HEK293T (cell line): ENCODE results near the gene TMEM151B.

ENCODE experiments used
- CTCF ChIA-PET: fragments of 350-600 bp; formaldehyde crosslinking; extraction: SDS; loops from one replicate; lab custom pipeline; 2021; ENCODE audit warnings: antibody characterized with exemption, inconsistent platforms; lab: Yijun Ruan, JAX
- POLR2A ChIA-PET: fragments of 350-600 bp; formaldehyde crosslinking; extraction: SDS; loops from one replicate; lab custom pipeline; 2020; ENCODE audit warnings: antibody characterized with exemption, inconsistent platforms; lab: Yijun Ruan, JAX
- DNase-seq: peaks from one replicate; pipeline ENCODE4 v3.0.0; 2012; ENCODE audit warnings: mixed read lengths; ENCODE audit errors: extremely low spot score
- ARNT ChIP-seq: fragments of 450-650 bp; IDR thresholded peaks from 2 replicates; pipeline ENCODE4 v1.6.1; 2017; ENCODE audit warnings: mild to moderate bottlenecking
- BHLHE40 ChIP-seq: fragments of 450-650 bp; IDR thresholded peaks from 2 replicates; pipeline ENCODE4 v1.6.1; 2016; ENCODE audit warnings: mild to moderate bottlenecking, moderate library complexity, borderline replicate concordance
- CTBP1 ChIP-seq: fragments of 450-650 bp; IDR thresholded peaks from 2 replicates; pipeline ENCODE4 v1.6.1; 2016; ENCODE audit warnings: borderline replicate concordance
- ELF4 ChIP-seq: fragments of 450-650 bp; IDR thresholded peaks from 2 replicates; pipeline ENCODE4 v1.6.1; 2017; ENCODE audit warnings: antibody characterized with exemption
- FOXA1 ChIP-seq: fragments of 450-650 bp; IDR thresholded peaks from 2 replicates; pipeline ENCODE4 v1.6.1; 2016; ENCODE audit warnings: mild to moderate bottlenecking
- FOXK2 ChIP-seq: fragments of 450-650 bp; IDR thresholded peaks from 2 replicates; pipeline ENCODE4 v1.6.1; 2016; ENCODE audit warnings: mild to moderate bottlenecking
- FOXM1 ChIP-seq: fragments of 450-650 bp; IDR thresholded peaks from 2 replicates; pipeline ENCODE4 v1.6.1; 2017; ENCODE audit warnings: mild to moderate bottlenecking, borderline replicate concordance
- HDGF ChIP-seq: fragments of 450-650 bp; IDR thresholded peaks from 2 replicates; pipeline ENCODE4 v1.6.1; 2017; ENCODE audit warnings: antibody characterized with exemption, borderline replicate concordance
- L3MBTL2 ChIP-seq: fragments of 450-650 bp; conservative IDR thresholded peaks from 2 replicates; pipeline ENCODE4 v1.6.1; 2016; ENCODE audit warnings: mild to moderate bottlenecking
- LEF1 ChIP-seq: fragments of 450-650 bp; IDR thresholded peaks from 2 replicates; pipeline ENCODE4 v1.6.1; 2017; ENCODE audit warnings: mild to moderate bottlenecking, borderline replicate concordance
- NFRKB ChIP-seq: fragments of 450-650 bp; IDR thresholded peaks from 2 replicates; pipeline ENCODE4 v1.6.1; 2016; ENCODE audit warnings: mild to moderate bottlenecking, moderate library complexity
- PKNOX1 ChIP-seq: fragments of 450-650 bp; IDR thresholded peaks from 2 replicates; pipeline ENCODE4 v1.6.1; 2016
- SP1 ChIP-seq: fragments of 450-650 bp; IDR thresholded peaks from 2 replicates; pipeline ENCODE4 v1.6.1; 2017
- SUZ12 ChIP-seq: fragments of 450-650 bp; IDR thresholded peaks from 2 replicates; pipeline ENCODE4 v1.6.1; 2016; ENCODE audit warnings: mild to moderate bottlenecking
- TARDBP ChIP-seq: fragments of 450-650 bp; IDR thresholded peaks from 2 replicates; pipeline ENCODE4 v1.6.1; 2016
- ZNF384 ChIP-seq: fragments of 450-650 bp; IDR thresholded peaks from 2 replicates; pipeline ENCODE4 v1.6.1; 2016

TMEM151B gene

DNA sequence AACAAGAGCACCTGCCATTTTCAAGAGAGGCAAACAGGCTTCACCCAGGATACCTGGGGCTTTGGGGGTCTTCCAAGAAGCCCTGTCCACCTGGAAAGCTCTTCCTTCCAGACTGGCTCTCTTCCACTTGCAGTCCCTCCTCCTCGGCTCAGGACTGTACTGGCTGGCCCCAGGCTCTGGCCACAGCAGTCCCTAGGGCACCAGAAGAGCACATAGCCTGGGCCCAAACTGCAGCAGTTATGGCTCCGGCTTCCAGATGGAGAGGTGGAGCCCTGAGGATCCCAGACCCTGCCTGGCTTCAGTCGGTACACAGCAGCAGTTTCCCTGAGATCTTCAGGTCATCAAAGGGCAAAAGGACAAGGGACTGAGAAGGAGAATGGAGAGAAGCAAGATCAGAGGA is 11.3 kb upstream of the TMEM151B start:
- POLR2A ChIA-PET: no interaction called here
- CTCF ChIA-PET: no interaction called here

DNA sequence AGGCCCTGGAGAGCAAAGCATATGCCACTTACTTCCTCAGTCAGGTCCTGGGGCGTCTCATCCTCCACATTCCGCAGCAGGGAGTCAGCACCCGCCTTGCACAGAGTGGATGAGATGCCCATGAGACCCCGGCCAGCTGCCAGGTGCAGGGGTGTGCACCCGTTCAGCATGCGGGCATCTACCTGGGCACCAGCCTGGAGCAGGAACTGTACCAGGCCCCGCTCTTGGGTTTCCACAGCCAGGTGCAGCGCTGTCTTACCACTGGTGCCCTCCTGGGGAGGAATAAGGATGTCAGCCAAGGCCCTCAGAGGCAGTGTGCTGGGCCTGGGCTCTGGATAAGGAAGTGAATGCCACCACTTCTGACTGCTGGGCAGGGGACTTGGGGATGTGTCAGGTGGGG is 10.2 kb upstream of the TMEM151B start:
- no peak for DNase-seq
- ChIA-PET CTCF (no interaction called here), POLR2A (interaction anchor here (0.9 kb wide), 1 partner anchor 13 kb away, joined by 4 read pairs; the partner anchor contains the start of gene HSP90AB1)

More for the DNA sequence above, 11.3 kb upstream of the TMEM151B start:
- no peak for DNase-seq
- TF ChIP-seq SUZ12: no peak
- no peak for TF ChIP-seq FOXK2
- no peak for TF ChIP-seq CTBP1
- TF ChIP-seq FOXA1: no peak

GRCh38 chr6:44260451-44261297 is 9.6 kb upstream of the TMEM151B start:
- no peak for DNase-seq
- ChIA-PET CTCF (no interaction called here), POLR2A (interaction anchor here (0.9 to 2.7 kb wide), 2 partner anchors 13 to 14 kb away, joined by 4 to 20 read pairs; partner anchors contain the start of gene HSP90AB1)
- TF ChIP-seq FOXA1 (no peak), ZNF384 (no peak), L3MBTL2 (no peak), SUZ12 (no peak), NFRKB (no peak), ARNT (no peak), LEF1 (no peak), PKNOX1 (no peak)

More for the DNA sequence above, 10.2 kb upstream of the TMEM151B start:
- TF ChIP-seq BHLHE40: no peak
- no peak for TF ChIP-seq CTBP1
- no peak for TF ChIP-seq NFRKB
- TF ChIP-seq LEF1: no peak
- no peak for TF ChIP-seq L3MBTL2
- TF ChIP-seq SP1: no peak
- no peak for TF ChIP-seq ARNT
- no peak for TF ChIP-seq SUZ12
- no peak for TF ChIP-seq PKNOX1
- no peak for TF ChIP-seq HDGF
- no peak for TF ChIP-seq TARDBP
- TF ChIP-seq FOXM1: no peak

DNA sequence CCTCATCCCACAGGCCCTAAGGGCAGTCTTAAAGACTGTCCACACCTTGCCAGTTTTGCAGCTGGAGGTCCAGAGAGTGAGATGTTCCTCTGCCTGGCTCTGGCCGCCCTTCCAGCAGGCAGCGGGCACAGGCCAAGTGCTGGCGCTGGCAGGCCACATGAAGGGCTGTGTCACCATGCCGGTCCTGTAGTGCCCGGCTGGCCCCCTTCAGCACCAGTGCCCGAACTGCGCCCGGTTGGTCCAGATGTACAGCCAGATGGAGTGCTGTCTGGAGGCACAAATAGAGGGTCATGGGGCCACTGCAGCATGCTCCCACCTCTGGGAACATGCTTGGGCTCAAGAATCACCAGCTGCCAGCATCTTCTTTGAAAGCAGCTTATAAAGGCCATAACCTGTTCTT is 8.7 kb upstream of the TMEM151B start:
- no peak for TF ChIP-seq FOXA1
- no peak for TF ChIP-seq NFRKB
- TF ChIP-seq SUZ12: no peak
- no peak for TF ChIP-seq SP1
- TF ChIP-seq L3MBTL2: no peak
- no peak for TF ChIP-seq TARDBP
- no peak for TF ChIP-seq ZNF384
- CTCF ChIA-PET: no interaction called here
- DNase-seq: no peak
- POLR2A ChIA-PET: interaction anchor here (2.7 kb wide), 1 partner anchor 14 kb away, joined by 20 read pairs; the partner anchor contains the start of gene HSP90AB1

DNA sequence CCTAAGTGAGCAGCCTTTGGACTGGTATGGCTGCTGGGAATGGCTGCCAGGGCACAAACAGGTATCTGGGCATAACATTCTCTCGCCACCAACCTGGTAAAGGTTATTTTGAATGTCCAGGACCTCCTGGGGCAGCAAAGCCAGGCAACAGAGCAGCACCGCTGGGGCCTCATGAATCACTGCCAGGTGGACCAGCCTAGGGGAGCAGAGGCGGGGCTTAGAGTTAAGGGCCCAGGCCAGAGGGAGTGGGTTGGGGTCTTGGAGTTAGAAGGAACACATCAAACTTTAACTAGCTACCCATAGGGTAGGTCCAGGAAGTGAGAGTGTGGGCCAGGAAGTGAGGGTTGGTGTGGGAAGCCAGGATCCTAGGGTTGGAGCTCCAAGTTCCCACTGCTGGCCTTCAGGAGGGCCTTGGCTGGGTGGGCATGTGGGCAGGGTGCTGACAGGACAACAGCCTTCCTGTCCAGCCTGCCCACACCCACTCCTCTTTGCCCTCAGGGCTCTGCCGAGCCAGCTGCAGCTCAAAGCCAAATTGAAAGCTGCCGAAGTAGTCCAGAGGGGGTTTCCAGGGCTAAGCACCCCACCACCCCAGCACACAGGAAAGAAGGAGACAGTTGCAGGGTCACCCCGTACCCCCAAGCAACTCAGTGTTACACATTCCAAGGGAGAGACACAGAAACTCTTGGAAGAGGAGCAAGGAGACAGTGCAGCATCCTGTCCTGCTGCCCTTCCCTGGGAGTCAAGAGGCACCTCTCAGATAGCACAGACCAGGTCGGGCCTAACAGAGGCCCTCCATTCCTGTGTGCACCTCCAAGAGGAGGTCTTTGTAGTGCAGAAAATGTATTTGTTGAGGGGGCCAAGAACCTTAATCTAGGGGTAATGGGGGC is 7.5 kb upstream of the TMEM151B start:
- POLR2A ChIA-PET: interaction anchor here (0.8 to 2.7 kb wide), 2 partner anchors 8 to 15 kb away, joined by 3 to 20 read pairs; partner anchors contain the start of gene HSP90AB1
- no peak for DNase-seq

GRCh38 chr6:44263354-44264100 is 6.7 kb upstream of the TMEM151B start:
- DNase-seq: no peak
- no peak for TF ChIP-seq L3MBTL2
- no peak for TF ChIP-seq PKNOX1
- TF ChIP-seq ZNF384: no peak
- TF ChIP-seq BHLHE40: no peak
- TF ChIP-seq LEF1: no peak
- no peak for TF ChIP-seq NFRKB
- no peak for TF ChIP-seq SUZ12
- no peak for TF ChIP-seq HDGF
- TF ChIP-seq CTBP1: no peak
- no peak for TF ChIP-seq FOXA1
- no peak for TF ChIP-seq SP1
- no peak for TF ChIP-seq FOXM1
- no peak for TF ChIP-seq ELF4
- TF ChIP-seq ARNT: no peak
- no peak for TF ChIP-seq TARDBP
- no peak for TF ChIP-seq FOXK2
- ChIA-PET POLR2A (interaction anchor here (1.5 to 3.0 kb wide), 3 partner anchors 16 to 124 kb away, joined by 3 to 22 read pairs (median 20); partner anchors contain the start of genes CDC5L and HSP90AB1), CTCF (interaction anchor here (1.0 kb wide), 1 partner anchor 12 kb away, joined by 3 read pairs; no protein-coding TSS in a partner anchor)

More for the DNA sequence above, 7.5 kb upstream of the TMEM151B start:
- CTCF ChIA-PET: no interaction called here
- TF ChIP-seq BHLHE40: no peak
- no peak for TF ChIP-seq FOXK2
- no peak for TF ChIP-seq ARNT
- no peak for TF ChIP-seq ELF4
- no peak for TF ChIP-seq FOXM1
